ENCODE data around the gene CCDC154.
"Not testable (repeated sequence)": the region's sequence is repeated elsewhere in the genome, so short reads cannot be mapped to it uniquely, and the experiment has no call there.

CCDC154 gene

GRCh38 chr16:1474082-1474795, 29.9 kb upstream of the CCDC154 start:
- DNase-seq (ENCODE audit: low read depth) = no peak

GRCh38 chr16:1472974-1473373, 28.6 kb upstream of the CCDC154 start:
- DNase-seq (ENCODE audit: low read depth) = no peak

- DNase-seq (ENCODE audit: low read depth) = no peak
Observed at GRCh38 chr16:1471569-1472194, 27.3 kb upstream of the CCDC154 start.

GRCh38 chr16:1470481-1471251, 26.3 kb upstream of the CCDC154 start:
- no peak for DNase-seq (ENCODE audit: low read depth)

- DNase-seq (ENCODE audit: low read depth) = no peak
Observed at GRCh38 chr16:1469693-1470201, 25.4 kb upstream of the CCDC154 start.

- not testable (repeated sequence) for DNase-seq (ENCODE audit: low read depth)
Observed at GRCh38 chr16:1469141-1469540, 24.8 kb upstream of the CCDC154 start.

GRCh38 chr16:1468426-1468810, 24.1 kb upstream of the CCDC154 start:
- DNase-seq (ENCODE audit: low read depth) = no peak

GRCh38 chr16:1466968-1467521, 22.7 kb upstream of the CCDC154 start:
- no peak for DNase-seq (ENCODE audit: low read depth)

- DNase-seq (ENCODE audit: low read depth) = no peak
Observed at GRCh38 chr16:1466054-1466453, 21.7 kb upstream of the CCDC154 start.

- DNase-seq (ENCODE audit: low read depth) = no peak
Observed at GRCh38 chr16:1465567-1465915, 21.2 kb upstream of the CCDC154 start.

GRCh38 chr16:1464894-1465566, 20.7 kb upstream of the CCDC154 start:
- DNase-seq (ENCODE audit: low read depth) = no peak

GRCh38 chr16:1464196-1464893, 20.0 kb upstream of the CCDC154 start:
- no peak for DNase-seq (ENCODE audit: low read depth)

GRCh38 chr16:1461146-1461545, 16.8 kb upstream of the CCDC154 start:
- no peak for DNase-seq (ENCODE audit: low read depth)

- no peak for DNase-seq (ENCODE audit: low read depth)
Observed at GRCh38 chr16:1460602-1461138, 16.3 kb upstream of the CCDC154 start.

GRCh38 chr16:1459967-1460366, 15.6 kb upstream of the CCDC154 start:
- DNase-seq (ENCODE audit: low read depth) = no peak

- no peak for DNase-seq (ENCODE audit: low read depth)
Observed at GRCh38 chr16:1458977-1459341, 14.6 kb upstream of the CCDC154 start.

- no peak for DNase-seq (ENCODE audit: low read depth)
Observed at GRCh38 chr16:1458336-1458976, 14.1 kb upstream of the CCDC154 start.

GRCh38 chr16:1457489-1458245, 13.3 kb upstream of the CCDC154 start:
- no peak for DNase-seq (ENCODE audit: low read depth)

- no peak for DNase-seq (ENCODE audit: low read depth)
Observed at GRCh38 chr16:1456951-1457350, 12.6 kb upstream of the CCDC154 start.

Data from T-helper 22 cell (primary cell).